ENCODE results near the gene RAD21L1. TPM values are rescaled to one million over a fixed set of nuclear protein-coding genes. Genes with fewer than 3 reads are reported as not detected.

The RAD21L1 gene
- total and polyA plus RNA-seq, 2 of the 8 experiments (the other 6 are each of a cell fraction or from before 2014, with no cell fraction given): 0.06 to 0.26 TPM

GRCh38 chr20:1274485-1275311, 48.9 kb downstream of the RAD21L1 start:
- Histone ChIP-seq H2AFZ (ENCODE audit: low read length) (0 out of 2 replicates have a peak overlapping the region, but pooled peaks have one; percentile 3), H2BK120ac (replicated peaks; ENCODE audit: low read depth, low read length) (no peak overlapping the region), H2BK15ac (ENCODE audit: low read length) (no peak overlapping the region; the same call in 1 of the 2 replicates), H3K18ac (ENCODE audit: extremely low read depth, low read length) (no peak overlapping the region), H3K4me2 (ENCODE audit: insufficient read depth in 1 of 2, low read depth in 2 of 2, low read length in 2 of 2) (no peak overlapping the region), H3K23ac (ENCODE audit: insufficient read length) (no peak overlapping the region), H4K5ac (ENCODE audit: insufficient read length, low read depth, low read length) (no peak overlapping the region), H2BK20ac (ENCODE audit: low read length) (no peak overlapping the region), H4K91ac (replicated peaks; ENCODE audit: insufficient read length, low read length) (no peak overlapping the region), H3K9me3 (ENCODE audit: insufficient read depth in 2 of 2, low read depth in 1 of 2, low read length in 1 of 2) (no peaks in the 10 kb centered on the region), H3K27me3 (replicated peaks in 1 of 4; ENCODE audit: control insufficient read depth in 3 of 4, extremely low read depth in 1 of 4, insufficient read depth in 3 of 4, low read length in 3 of 4) (no peaks in the 10 kb centered on the region), H3K4me1 (replicated peaks in 1 of 4; ENCODE audit: control insufficient read depth in 3 of 4, insufficient read depth in 4 of 4, low read length in 3 of 4) (0 out of 7 replicates have a peak, but pooled peaks cover 0 to 3% (median 0%) of the 10 kb centered on the region in 4 experiments), H3K56ac (replicated peaks; ENCODE audit: insufficient read length, low read depth, low read length) (no peak overlapping the region), H3K27ac (ENCODE audit: low read depth, low read length) (no peak overlapping the region), H3K36me3 (ENCODE audit: control insufficient read depth in 2 of 4, insufficient read depth in 4 of 4, low read length in 3 of 4) (no peaks in the 10 kb centered on the region; a peak in 1 of 8 replicates), H3K9ac (replicated peaks in 1 of 4; ENCODE audit: extremely low read depth in 1 of 4, low read depth in 3 of 4, low read length in 3 of 4) (no peak overlapping the region), H2BK5ac (ENCODE audit: low read depth, low read length) (no peak overlapping the region), H4K20me1 (replicated peaks in 1 of 2; ENCODE audit: control insufficient read depth in 1 of 2, insufficient read depth in 2 of 2, low read length in 2 of 2) (peaks cover 0 to 9% of the 10 kb centered on the region in 2 experiments), H3K79me2 (ENCODE audit: control insufficient read depth in 1 of 2, insufficient read depth in 2 of 2, low read length in 2 of 2) (no peaks in the 10 kb centered on the region), H2BK12ac (ENCODE audit: low read depth, low read length) (no peak overlapping the region), H3K14ac (ENCODE audit: insufficient read length) (no peak overlapping the region), H3K4me3 (ENCODE audit: extremely low read depth in 1 of 4, insufficient read depth in 2 of 4, low read depth in 3 of 4, low read length in 4 of 4) (no peak overlapping the region), H3K4ac (replicated peaks; ENCODE audit: insufficient read length, low read depth, low read length) (no peak overlapping the region), H2AK5ac (ENCODE audit: low read depth, low read length) (no peak overlapping the region), H3K23me2 (ENCODE audit: low read depth, low read length) (peaks cover 10% of the 10 kb centered on the region; the same call in 1 of the 2 replicates), H4K8ac (ENCODE audit: extremely low read depth, insufficient read depth, low read length) (no peak overlapping the region), H3K79me1 (ENCODE audit: low read depth, low read length) (no peaks in the 10 kb centered on the region; the same call in 1 of the 2 replicates)
- 87% methylated on average over 14 of the region's 14 CpGs; no CpG with 5 or more reads in 1 of the 2 experiments for WGBS, 2 experiments (ENCODE audit: extremely low coverage in 1 of 2, insufficient coverage in 1 of 2, insufficient read length in 1 of 2, insufficient replicate concordance in 2 of 2, low coverage in 1 of 2, low lambda C conversion rate in 2 of 2, missing lambda C conversion rate in 1 of 2)
- CTCF ChIA-PET (ENCODE audit: partially characterized antibody): interaction anchor here (0.9 to 2.2 kb wide), 8 partner anchors 8 to 229 kb away, joined by 3 to 6 read pairs (median 4); no protein-coding TSS in a partner anchor
- FAIRE-seq: no peak
- POLR2A ChIA-PET (ENCODE audit: partially characterized antibody): interaction anchor here (1.0 to 1.1 kb wide), 3 partner anchors 9 to 53 kb away, joined by 3 to 4 read pairs (median 3); partner anchors contain the start of gene SNPH
- no peak for DNase-seq (ENCODE audit: low read depth in 1 of 2, low spot score in 2 of 2)
- TF ChIP-seq SP2 (IDR thresholded peaks at IDR 0.05; ENCODE audit: low read length) (no peak), JUN (IDR thresholded peaks at IDR 0.05; ENCODE audit: low read depth, low read length) (no peak), SIRT6 (IDR thresholded peaks at IDR 0.05; ENCODE audit: low read length) (no peak), SIN3A (conservative IDR thresholded peaks at IDR 0.05 in 1 of 2, IDR thresholded peaks at IDR 0.05 in 1 of 2; ENCODE audit: low read depth in 1 of 2, low read length in 2 of 2) (no peak), KDM5A (IDR thresholded peaks at IDR 0.05; ENCODE audit: low read length) (no peak), USF2 (IDR thresholded peaks at IDR 0.05; ENCODE audit: low read length) (no peak), HDAC6 (IDR thresholded peaks at IDR 0.05; ENCODE audit: low read depth, low read length) (no peak), TAF1 (IDR thresholded peaks at IDR 0.05; ENCODE audit: low read depth, low read length) (no peak), RAD21 (IDR thresholded peaks at IDR 0.05 in 1 of 2, conservative IDR thresholded peaks at IDR 0.05 in 1 of 2; ENCODE audit: low read depth in 2 of 2, low read length in 2 of 2) (no peak), TCF12 (IDR thresholded peaks at IDR 0.05; ENCODE audit: low read depth, low read length) (no peak)

Data from H1 (cell line).